GM10266 (cell line): Measurements from ENCODE around the gene APOA4.

ENCODE experiments used
- DNase-seq: peaks from one replicate; pipeline ENCODE4 v3.0.0; 2012; ENCODE audit errors: extremely low spot score
- CTCF ChIP-seq: IDR thresholded peaks from 2 replicates; pipeline ENCODE4 v1.5.1; 2012; ENCODE audit warnings: mild to moderate bottlenecking, low read depth; ENCODE audit not compliant: control insufficient read depth, insufficient read depth; ENCODE audit errors: missing control alignments

APOA4 gene

DNA sequence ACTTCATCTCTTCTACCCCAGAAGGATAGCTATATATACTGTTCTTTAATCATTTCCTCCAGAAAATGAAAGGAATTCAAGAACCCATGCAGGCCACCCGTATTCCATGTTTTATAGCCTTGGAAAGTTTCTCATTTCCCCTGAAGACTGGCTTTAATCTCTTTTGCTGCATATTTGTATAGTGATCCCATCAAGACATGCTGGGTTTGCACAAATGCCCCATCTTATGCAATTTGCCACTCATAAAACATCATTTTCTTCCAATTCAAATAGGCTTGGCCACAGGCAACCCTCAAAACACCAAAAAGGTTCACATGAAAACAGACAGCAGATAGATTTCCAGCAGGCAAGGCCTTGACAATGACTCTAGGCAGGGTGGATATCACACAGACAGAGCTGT lies 42.6 kb upstream of the APOA4 start:
- TF ChIP-seq CTCF: no peak
- no peak for DNase-seq

DNA sequence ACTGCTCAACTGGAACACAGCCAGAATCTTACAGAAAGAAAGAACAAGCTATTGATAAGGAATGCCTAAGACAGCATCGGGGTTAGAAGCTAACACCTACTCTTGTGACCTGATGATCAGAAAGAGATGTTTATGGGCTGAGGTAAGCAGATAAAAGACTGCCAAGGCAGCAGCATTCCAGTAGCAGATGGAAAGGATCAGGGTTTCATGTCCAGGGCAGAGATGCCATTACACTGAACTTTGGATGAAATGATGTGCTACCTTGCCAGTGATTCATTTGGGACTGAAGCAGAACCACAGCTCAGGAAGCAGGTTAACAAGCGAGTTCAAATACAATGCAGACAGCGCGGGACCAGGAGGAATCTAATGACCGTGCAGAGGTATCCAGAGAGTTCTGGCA lies 41.4 kb upstream of the APOA4 start:
- no peak for DNase-seq
- TF ChIP-seq CTCF: no peak

- no peak for DNase-seq
Observed at GRCh38 chr11:116862951-116863350, 39.8 kb upstream of the APOA4 start.

GRCh38 chr11:116862185-116862584 lies 39.1 kb upstream of the APOA4 start:
- TF ChIP-seq CTCF: no peak
- no peak for DNase-seq

More at GRCh38 chr11:116862951-116863350, 39.8 kb upstream of the APOA4 start:
- no peak for TF ChIP-seq CTCF

DNA sequence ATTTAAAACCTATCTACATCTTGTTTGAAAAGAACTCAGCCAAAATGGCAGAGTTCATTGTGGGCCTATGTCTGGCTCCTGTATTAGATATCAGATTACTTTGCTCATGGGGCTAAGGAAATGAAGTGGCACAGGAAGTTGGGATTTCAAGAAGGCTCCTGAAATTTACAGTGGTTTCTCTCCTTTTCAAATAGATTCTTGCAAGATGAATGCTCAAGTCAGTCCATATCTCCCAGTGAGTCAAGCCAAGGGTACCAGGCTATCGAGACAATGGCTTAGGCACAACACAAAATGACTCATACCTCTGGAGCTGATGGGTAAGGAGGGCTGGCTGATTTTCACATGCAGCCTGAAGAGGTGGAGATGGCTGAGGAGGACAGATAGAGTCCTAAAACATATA lies 38.4 kb upstream of the APOA4 start:
- no peak for DNase-seq
- TF ChIP-seq CTCF: no peak

DNA sequence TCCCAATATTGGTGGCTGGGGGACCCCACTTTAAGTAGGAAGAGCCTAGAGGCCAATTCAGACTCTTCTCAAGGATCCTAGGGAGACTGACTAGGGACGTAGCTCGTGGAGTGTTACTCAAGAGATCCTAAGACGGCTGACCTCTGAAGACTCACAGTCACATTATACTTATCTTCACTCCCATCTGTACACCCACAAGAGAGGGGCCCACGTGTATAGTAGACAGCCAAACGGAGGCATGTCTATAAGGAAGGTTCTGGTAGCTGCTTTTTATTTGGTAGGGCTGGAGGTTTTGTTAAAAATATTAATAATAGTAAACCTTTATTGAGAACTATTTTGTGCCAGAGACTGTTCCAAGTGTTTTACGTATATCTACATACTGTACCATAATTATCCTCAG lies 37.2 kb upstream of the APOA4 start:
- no peak for DNase-seq
- no peak for TF ChIP-seq CTCF

- TF ChIP-seq CTCF: no peak
- no peak for DNase-seq
Observed at GRCh38 chr11:116859175-116859574, 36.1 kb upstream of the APOA4 start.
